GM19463 (cell line): ENCODE results near the gene MPND.

ENCODE experiments used
- ATAC-seq: cut with Tn5 transposase; IDR thresholded peaks from one replicate; pipeline ENCODE4 v1.9.1; 2021; ENCODE audit warnings: mild to moderate bottlenecking, moderate library complexity; ENCODE audit not compliant: unreplicated experiment

Gene MPND

DNA sequence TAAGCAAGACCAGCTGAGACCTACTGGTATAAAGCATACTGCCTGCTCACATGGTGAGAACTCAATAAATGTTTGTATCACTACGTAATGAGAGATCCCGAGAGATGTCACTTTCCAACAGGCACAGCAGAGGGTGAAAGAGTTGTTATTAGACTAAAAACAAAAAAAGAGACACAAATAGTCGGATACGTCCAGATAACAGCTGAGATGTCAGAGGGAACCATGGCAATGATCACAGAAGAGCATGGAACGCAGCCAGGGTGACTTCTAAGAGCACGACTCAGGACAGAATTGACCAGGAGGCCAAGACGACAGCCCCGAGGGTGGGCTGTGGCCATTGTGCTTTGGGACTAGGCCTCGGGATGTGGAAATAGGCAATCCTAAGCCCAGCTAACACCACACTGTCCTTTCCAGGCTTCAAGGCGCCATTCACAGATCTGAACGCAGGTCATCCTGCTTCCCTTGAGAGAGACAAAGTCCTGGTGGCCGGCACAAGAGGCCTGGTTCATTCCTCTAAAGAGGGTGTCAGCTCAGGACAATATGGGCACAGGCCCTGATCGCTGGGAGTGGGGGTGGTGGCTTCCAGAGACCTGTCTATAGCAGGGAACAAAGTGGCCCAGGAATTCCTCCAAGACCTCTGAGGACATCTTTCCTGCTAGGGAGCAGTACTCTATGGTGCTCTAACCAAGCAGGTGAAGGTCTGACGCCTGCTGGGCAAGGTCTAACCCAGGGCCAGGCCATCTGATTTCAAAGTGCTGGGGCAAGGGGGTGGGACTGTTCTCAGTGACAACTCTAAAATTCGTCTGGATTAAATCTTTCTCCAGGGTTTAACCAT, 53.8 kb downstream of the MPND start:
- no peak for ATAC-seq

DNA sequence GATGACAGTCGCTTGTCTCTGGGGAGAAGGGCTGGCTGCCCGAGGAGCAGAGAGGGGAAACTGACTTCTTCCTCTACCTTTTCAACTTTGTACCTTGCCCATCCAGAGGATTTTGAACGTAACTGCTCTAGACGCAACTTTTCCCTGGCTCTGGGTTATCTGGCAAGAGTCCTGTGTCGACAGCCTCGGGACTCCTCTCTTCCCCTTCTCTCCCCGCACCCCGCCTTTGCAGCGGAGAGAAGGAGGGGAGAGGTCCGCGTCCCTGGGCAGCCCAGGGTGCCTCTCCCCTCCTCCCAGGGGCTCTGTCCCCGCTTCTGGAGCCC, 56.4 kb downstream of the MPND start:
- no peak for ATAC-seq

DNA sequence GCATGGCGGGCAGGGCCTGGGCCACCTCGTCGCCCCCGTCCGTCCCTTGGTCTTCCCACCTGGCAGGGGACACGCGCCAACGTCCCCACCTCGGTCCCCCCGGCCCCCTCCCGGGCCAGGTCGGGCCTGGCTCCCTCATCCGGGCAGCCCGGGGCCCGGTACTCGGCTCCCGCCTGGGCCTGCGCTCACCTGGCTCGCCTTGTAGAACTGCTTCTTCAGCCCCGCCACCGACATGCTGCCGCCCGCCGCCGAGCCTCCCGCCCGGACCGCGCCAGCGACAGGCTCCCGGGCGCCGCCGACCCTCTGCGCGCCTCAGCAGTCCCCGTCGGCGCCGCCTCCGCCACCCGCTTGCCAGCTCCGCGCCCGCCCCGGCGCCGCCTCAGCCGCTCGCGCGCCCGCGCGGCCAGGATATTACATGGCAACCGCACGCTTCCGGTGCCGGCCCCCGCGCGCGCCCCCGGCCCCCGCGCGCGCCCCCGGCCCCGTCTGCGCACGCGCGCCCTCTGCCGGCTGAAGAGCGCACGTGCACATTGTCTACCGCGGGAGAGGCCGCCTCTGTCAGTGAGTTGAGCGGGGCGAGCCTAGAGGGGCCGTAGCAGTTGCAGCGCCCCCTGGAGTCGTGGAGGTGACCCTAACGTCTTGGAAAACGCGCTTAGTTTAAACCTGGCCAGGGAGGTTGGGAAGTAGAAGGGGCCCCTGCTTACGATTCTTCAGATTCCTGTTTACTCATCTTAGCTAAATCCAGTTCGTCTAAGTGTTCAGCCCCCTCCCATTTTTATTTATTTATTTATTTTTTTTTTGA, 57.0 kb downstream of the MPND start, which contains the start of gene SH3GL1:
TSS of gene SH3GL1 (minus strand) at position 413 of the 802 bp plus-strand sequence. CDS start at position 234, 179 bp downstream.
- ATAC-seq = peak; percentile 55

DNA sequence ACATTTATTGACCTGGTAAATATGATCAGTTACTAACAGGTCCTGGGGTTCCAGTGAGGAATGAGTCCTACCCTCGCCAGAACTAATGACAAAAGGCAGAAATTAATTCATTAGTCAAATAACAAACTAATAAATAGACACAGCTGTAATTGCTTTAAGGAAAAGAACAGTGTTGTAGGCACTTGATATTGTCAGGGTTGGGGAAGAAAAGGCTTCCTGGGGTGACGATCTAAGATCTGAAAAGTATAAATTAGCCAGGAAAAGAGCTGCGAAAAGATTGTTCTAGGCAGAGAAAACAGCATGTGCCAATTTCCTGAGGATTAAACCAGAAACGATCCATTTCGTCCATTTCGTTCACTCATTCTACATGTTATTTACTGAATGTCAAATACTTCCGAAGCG, 58.4 kb downstream of the MPND start:
- no peak for ATAC-seq

DNA sequence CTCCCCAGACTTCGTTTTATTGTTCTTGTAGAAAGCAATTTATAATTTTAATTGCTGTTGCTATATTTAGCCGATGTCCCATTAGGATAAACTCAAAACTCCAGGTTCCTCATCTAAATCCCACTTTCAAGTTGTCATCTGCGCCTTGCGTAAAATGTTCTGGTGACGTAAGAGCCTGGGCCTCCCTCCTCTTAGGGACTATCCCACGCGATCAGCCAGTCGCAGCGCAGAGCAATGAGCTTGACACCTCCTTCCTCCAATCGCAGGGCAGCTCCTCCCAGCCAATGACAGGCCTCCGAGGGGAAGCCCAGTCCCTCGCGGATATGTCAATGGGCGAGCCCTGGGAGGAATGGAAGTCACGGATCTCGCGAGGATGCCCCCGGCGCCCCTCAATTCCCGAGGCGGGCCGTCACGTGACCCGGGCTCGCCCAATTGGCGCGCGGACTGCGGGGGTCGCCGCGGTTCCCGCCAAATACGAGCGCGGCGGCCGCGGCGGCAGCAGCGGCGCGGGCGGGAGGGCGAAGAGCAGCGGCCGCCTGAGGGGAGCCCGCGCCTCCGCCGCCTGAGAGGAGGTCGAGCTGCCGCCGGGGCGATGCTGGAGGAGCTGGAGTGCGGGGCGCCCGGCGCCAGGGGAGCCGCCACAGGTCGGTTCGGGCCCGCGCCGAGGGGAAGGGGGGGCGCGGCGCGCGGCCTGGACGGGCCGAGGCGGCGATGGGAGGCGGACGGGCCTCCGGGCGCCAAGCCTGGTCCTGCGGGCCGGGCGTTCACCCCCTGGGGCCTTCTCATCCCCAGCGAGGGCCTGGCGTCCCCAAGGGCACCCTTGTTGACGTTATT, 59.0 kb downstream of the MPND start, which contains the start of gene CHAF1A:
TSS of gene CHAF1A (plus strand) at position 470 of the 834 bp plus-strand sequence. CDS start at position 593, 123 bp downstream.
- ATAC-seq = peak; percentile 80

DNA sequence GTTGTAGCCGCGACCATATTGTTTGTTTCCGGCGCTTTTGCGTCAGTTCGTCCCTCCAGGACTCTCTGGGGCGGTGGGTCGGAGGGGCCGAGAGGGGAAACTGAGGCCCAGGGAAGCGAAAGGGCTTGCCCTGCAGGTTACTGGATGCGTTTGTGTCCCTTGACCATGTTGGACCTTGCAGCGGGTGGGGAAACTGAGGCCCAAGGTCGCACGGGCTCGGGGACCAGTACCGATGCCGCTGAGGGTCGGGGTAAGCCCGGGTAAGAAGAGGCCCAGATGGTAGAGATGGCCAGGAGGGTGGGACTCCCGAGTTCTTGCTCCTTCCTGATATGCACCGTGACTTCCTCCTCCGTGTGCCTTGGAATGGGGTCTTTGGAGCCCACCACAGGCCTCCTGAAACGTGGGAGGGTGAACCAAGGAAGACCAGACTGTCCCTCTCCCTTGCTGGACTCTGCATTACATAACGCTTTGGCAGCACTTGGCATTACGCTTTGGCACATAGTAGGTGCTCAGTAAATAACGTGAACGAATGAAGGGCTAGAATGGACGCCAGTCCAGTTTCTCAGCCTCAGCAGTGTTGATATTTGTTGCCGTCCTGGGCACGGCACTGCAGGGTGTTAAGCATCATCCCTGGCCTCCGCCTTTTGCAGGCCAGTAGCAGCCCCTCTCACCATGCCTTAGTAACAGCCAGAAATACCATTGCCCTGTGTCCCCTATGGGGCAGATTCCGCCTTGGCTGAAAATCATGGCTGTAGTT, 59.8 kb downstream of the MPND start:
- no peak for ATAC-seq

DNA sequence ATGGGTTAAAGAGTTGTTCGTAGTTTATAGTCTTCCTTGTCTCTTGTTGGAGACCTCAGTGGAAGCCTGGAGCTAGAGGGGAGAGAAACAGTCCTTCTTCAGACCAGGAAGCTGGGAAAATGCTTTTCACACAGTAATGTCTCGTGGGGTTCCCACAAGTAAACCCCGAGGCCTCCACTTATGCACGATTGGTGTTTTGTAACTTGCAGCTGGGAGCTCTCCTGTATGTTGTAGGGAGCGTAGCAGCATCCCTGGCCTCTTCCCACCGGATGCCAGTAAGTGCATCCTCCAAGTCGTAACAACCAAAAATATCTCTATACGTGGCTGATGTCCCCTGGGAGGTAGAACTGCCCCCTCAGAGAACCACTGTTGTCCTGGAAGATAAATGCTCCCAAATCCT, 62.6 kb downstream of the MPND start:
- no peak for ATAC-seq

DNA sequence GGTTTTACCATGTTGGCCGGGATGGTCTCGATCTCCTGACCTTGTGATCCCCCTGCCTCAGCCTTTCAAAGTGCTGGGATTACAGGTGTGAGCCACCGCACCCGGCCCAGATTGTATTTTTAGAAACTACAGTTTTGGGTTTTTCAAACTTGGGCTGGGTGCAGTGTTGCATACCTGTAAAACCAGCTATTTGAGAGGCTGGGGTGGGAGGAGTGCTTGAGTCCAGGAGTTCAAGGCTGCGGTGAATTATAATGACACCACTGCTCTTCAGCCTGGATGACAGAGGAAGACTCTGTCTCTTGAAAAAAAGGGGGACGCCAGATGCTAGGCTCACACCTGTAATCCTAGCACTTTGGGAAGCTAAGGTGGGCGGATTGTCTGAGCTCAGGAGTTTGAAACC, 63.3 kb downstream of the MPND start:
- no peak for ATAC-seq

DNA sequence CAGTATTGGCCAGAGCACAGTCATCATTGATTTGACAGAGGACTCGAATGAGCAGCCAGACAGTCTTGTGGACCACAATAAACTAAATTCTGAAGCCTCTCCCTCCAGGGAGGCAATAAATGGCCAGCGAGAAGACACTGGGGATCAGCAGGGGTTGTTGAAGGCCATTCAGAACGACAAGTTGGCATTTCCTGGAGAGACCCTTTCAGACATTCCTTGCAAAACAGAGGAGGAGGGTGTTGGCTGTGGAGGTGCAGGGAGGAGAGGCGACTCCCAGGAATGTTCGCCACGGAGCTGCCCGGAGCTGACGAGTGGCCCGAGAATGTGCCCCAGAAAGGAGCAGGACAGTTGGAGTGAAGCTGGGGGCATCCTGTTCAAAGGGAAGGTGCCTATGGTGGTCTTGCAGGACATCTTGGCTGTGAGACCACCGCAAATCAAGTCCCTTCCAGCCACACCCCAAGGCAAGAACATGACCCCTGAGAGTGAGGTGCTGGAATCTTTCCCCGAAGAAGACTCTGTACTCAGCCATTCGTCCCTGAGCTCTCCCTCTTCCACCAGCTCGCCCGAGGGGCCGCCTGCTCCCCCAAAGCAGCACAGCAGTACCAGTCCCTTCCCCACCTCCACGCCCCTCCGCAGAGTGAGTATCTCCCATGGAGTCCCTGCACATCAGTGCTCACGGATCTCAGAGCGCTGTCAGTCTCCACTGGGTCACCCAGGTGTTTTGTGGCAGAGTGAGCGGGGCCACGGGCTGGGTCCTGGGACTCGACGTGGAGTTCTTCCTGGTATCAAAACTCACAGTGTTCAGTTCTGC, 66.0 kb downstream of the MPND start:
- ATAC-seq = no peak
